Liver (tissue), 9 donors: ENCODE measurements around the gene TOGARAM2. TPM values are rescaled to one million over a fixed set of nuclear protein-coding genes. Genes with fewer than 3 reads are reported as not detected.

Experiments used
- DNase-seq: peaks from one replicate; pipeline ENCODE4 v3.0.0-alpha.2; 2017; ENCODE audit warnings: low spot score
- H3K27ac ChIP-seq, 2 donors: one replicate each; pipeline ENCODE4 v1.7.0; 2013; ENCODE audit warnings: inconsistent platforms in 2 of 2, low read length in 2 of 2, control low read depth in 1 of 2, low read depth in 1 of 2, mild to moderate bottlenecking in 1 of 2
- H3K27me3 ChIP-seq, 4 donors: one replicate each; pipeline versions ENCODE4 v1.6.1 to v1.7.0; 2013; ENCODE audit warnings: low read length in 3 of 4, inconsistent platforms in 1 of 4, mild to moderate bottlenecking in 1 of 4, moderate library complexity in 1 of 4; ENCODE audit not compliant: control insufficient read depth in 4 of 4, insufficient read depth in 4 of 4
- H3K36me3 ChIP-seq, 4 donors: one replicate each; pipeline versions ENCODE4 v1.6.1 to v1.7.0; 2013; ENCODE audit warnings: low read length in 3 of 4, mild to moderate bottlenecking in 3 of 4, low read depth in 1 of 4, moderate library complexity in 1 of 4; ENCODE audit not compliant: control insufficient read depth in 4 of 4, insufficient read depth in 3 of 4
- H3K4me1 ChIP-seq, 4 donors: one replicate each; pipeline versions ENCODE4 v1.6.1 to v1.7.0; 2013; ENCODE audit warnings: low read length in 3 of 4, mild to moderate bottlenecking in 3 of 4, moderate library complexity in 1 of 4; ENCODE audit not compliant: control insufficient read depth in 4 of 4, insufficient read depth in 4 of 4
- H3K4me3 ChIP-seq, 3 donors: one replicate each; pipeline versions ENCODE4 v1.6.1 to v1.7.0; 2013; ENCODE audit warnings: low read length in 3 of 3, control low read depth in 1 of 3, low read depth in 1 of 3, mild to moderate bottlenecking in 1 of 3
- H3K9ac ChIP-seq, 2 donors: one replicate each; pipeline ENCODE4 v1.7.0; 2013; ENCODE audit warnings: low read length in 2 of 2, mild to moderate bottlenecking in 2 of 2, moderate library complexity in 2 of 2, control low read depth in 1 of 2, low read depth in 1 of 2
- H3K9me3 ChIP-seq, 4 donors: one replicate each; pipeline versions ENCODE4 v1.6.1 to v1.7.0; 2013; ENCODE audit warnings: low read length in 3 of 4; ENCODE audit not compliant: control insufficient read depth in 4 of 4
- ATF3 ChIP-seq: IDR thresholded peaks from 2 replicates; pipeline ENCODE4 v1.6.1; 2016; ENCODE audit warnings: antibody characterized with exemption
- CTCF ChIP-seq: fragments of 150-350 bp; IDR thresholded peaks from 2 replicates; pipeline ENCODE4 v1.5.1; 2017; ENCODE audit warnings: improper control_type of control experiment, low read depth, low read length; ENCODE audit not compliant: missing input control
- EGR1 ChIP-seq, 2 donors: IDR thresholded peaks; 2 replicates each; pipeline ENCODE4 v1.6.1; 2016 to 2018; ENCODE audit warnings: antibody characterized with exemption in 2 of 2, low read depth in 2 of 2
- FOXA1 ChIP-seq: IDR thresholded peaks from 2 replicates; pipeline ENCODE4 v1.6.1; 2016; ENCODE audit warnings: antibody characterized with exemption
- FOXA2 ChIP-seq: IDR thresholded peaks from 2 replicates; pipeline ENCODE4 v1.6.1; 2016; ENCODE audit warnings: antibody characterized with exemption
- GABPA ChIP-seq, 2 donors: IDR thresholded peaks in 1 of 2; conservative IDR thresholded peaks in 1 of 2; 2 replicates each; pipeline ENCODE4 v1.6.1; 2016; ENCODE audit warnings: antibody characterized with exemption in 2 of 2, mild to moderate bottlenecking in 1 of 2, moderate library complexity in 1 of 2
- HNF4A ChIP-seq, 2 donors: conservative IDR thresholded peaks; 2 replicates each; pipeline ENCODE4 v1.6.1; 2016; ENCODE audit warnings: antibody characterized with exemption in 2 of 2, mild to moderate bottlenecking in 2 of 2
- HNF4G ChIP-seq: IDR thresholded peaks from 2 replicates; pipeline ENCODE4 v1.6.1; 2016; ENCODE audit warnings: antibody characterized with exemption
- JUND ChIP-seq, 2 donors: IDR thresholded peaks; 2 replicates each; pipeline ENCODE4 v1.6.1; 2016; ENCODE audit warnings: antibody characterized with exemption in 2 of 2
- MAX ChIP-seq: IDR thresholded peaks from 2 replicates; pipeline ENCODE4 v1.6.1; 2016; ENCODE audit warnings: antibody characterized with exemption
- NR2F2 ChIP-seq: IDR thresholded peaks from 2 replicates; pipeline ENCODE4 v1.6.1; 2016; ENCODE audit warnings: antibody characterized with exemption
- RAD21 ChIP-seq, 2 donors: IDR thresholded peaks; 2 replicates each; pipeline ENCODE4 v1.6.1; 2016; ENCODE audit warnings: antibody characterized with exemption in 2 of 2, mild to moderate bottlenecking in 2 of 2
- REST ChIP-seq: IDR thresholded peaks from 2 replicates; pipeline ENCODE4 v1.6.1; 2016; ENCODE audit warnings: antibody characterized with exemption, mild to moderate bottlenecking
- RXRA ChIP-seq, 2 donors: IDR thresholded peaks; 2 replicates each; pipeline ENCODE4 v1.6.1; 2017 to 2018; ENCODE audit warnings: antibody characterized with exemption in 2 of 2, mild to moderate bottlenecking in 1 of 2
- SP1 ChIP-seq: IDR thresholded peaks from 2 replicates; pipeline ENCODE4 v1.6.1; 2018; ENCODE audit warnings: antibody characterized with exemption, mild to moderate bottlenecking
- TAF1 ChIP-seq: conservative IDR thresholded peaks from 2 replicates; pipeline ENCODE4 v1.6.1; 2016; ENCODE audit warnings: antibody characterized with exemption, mild to moderate bottlenecking
- YY1 ChIP-seq: IDR thresholded peaks from 2 replicates; pipeline ENCODE4 v1.6.1; 2016; ENCODE audit warnings: antibody characterized with exemption, mild to moderate bottlenecking
- ZBTB33 ChIP-seq: IDR thresholded peaks from 2 replicates; pipeline ENCODE4 v1.6.1; 2016; ENCODE audit warnings: antibody characterized with exemption
- WGBS: extraction: QIAGEN DNeasy Blood & Tissue Kit; methylation state at CpG from one replicate; pipeline ENCODE4 v1.1.7; 2013; 5-methylcytosine and 5-hydroxymethylcytosine counted together
- polyA plus RNA-seq, 2 donors: library from polyadenylated mRNA; stranded (reverse) in 1 of 2; unstranded in 1 of 2; fragments of 200-250 nt in 1 of 2; fragments of >200 nt in 1 of 2; fragmentation: Nextera tagmentation in 1 of 2; extraction: Ambion mirVana in 1 of 2; gene quantifications; one replicate each; pipeline versions ENCODE4 v1.2.1 to v1.2.3, GENCODE V29; 2013 to 2015
- total RNA-seq, 2 donors: library from RNA; depleted of rRNA; stranded (reverse); fragments of >200 nt; gene quantifications; one replicate each; pipeline ENCODE4 v1.2.3, GENCODE V29; 2014
- donor health status: healthy.
- donor health status: healthy.
- donor health status: healthy.
- donor health status: healthy.
- donor health status: healthy.

TOGARAM2 gene
- total and polyA plus RNA-seq, 4 donors = 0.15 to 0.42 (median 0.19) TPM; not detected in 1

- Histone ChIP-seq H3K9ac (no peak overlapping the region), H3K4me3 (no peak overlapping the region), H3K9me3 (no peaks in the 10 kb centered on the region), H3K36me3 (no peaks in the 10 kb centered on the region), H3K4me1 (no peaks in the 10 kb centered on the region), H3K27ac (no peak overlapping the region), H3K27me3 (peaks cover 0 to 2% (median 0%) of the 10 kb centered on the region in 4 donors)
- no peak for DNase-seq
- TF ChIP-seq ZBTB33 (no peak), FOXA2 (no peak)
- 92% methylated on average over 4 of the region's 4 CpGs for WGBS
Measured at GRCh38 chr2:29024882-29025430, 43.9 kb downstream of the TOGARAM2 start.

GRCh38 chr2:29025711-29026110 lies 44.6 kb downstream of the TOGARAM2 start:
- no peaks in the 10 kb centered on the region for H3K36me3 ChIP-seq
- H3K27me3 ChIP-seq = peaks cover 0 to 2% (median 0%) of the 10 kb centered on the region in 4 donors
- TF ChIP-seq EGR1 (IDR thresholded peaks at IDR 0.05; ENCODE audit: low read depth in 2 of 2) = no peak
- TF ChIP-seq GABPA (IDR thresholded peaks at IDR 0.05 in 1 of 2, conservative IDR thresholded peaks at IDR 0.05 in 1 of 2) = no peak
- TF ChIP-seq NR2F2 = no peak
- no peak for TF ChIP-seq JUND (IDR thresholded peaks at IDR 0.05)
- TF ChIP-seq ZBTB33 = no peak
- no peak for TF ChIP-seq REST
- no peak for TF ChIP-seq CTCF
- no peak for TF ChIP-seq FOXA1
- TF ChIP-seq YY1 = no peak
- no peak for TF ChIP-seq TAF1
- no peak for TF ChIP-seq ATF3
- TF ChIP-seq RXRA (IDR thresholded peaks at IDR 0.05) = no peak
- no peak for TF ChIP-seq HNF4A (conservative IDR thresholded peaks at IDR 0.05)
- no peak for TF ChIP-seq HNF4G
- TF ChIP-seq SP1 = no peak
- TF ChIP-seq MAX = no peak
- no peak for TF ChIP-seq FOXA2
- TF ChIP-seq RAD21 (IDR thresholded peaks at IDR 0.05) = no peak
- H3K4me1 ChIP-seq = no peaks in the 10 kb centered on the region
- DNase-seq = no peak
- H3K27ac ChIP-seq = no peak overlapping the region
- no peak overlapping the region for H3K9ac ChIP-seq
- 90% methylated on average over 3 of the region's 3 CpGs for WGBS
- H3K4me3 ChIP-seq = no peak overlapping the region
- no peaks in the 10 kb centered on the region for H3K9me3 ChIP-seq
